GM12801 (cell line): ENCODE data around the gene MSI2.

Experiments
- CTCF ChIP-seq: IDR thresholded peaks from one replicate; pipeline ENCODE4 v1.5.1; 2011; ENCODE audit warnings: control low read depth; ENCODE audit not compliant: insufficient read length; ENCODE audit errors: extremely low read depth

The MSI2 gene

GRCh38 chr17:57257895-57258851 is 1.9 kb downstream of the MSI2 start:
- TF ChIP-seq CTCF, result no peak

- TF ChIP-seq CTCF, result no peak
Measured at GRCh38 chr17:57259306-57259705, 3.0 kb downstream of the MSI2 start.

- TF ChIP-seq CTCF, result no peak
Measured at GRCh38 chr17:57259817-57260216, 3.5 kb downstream of the MSI2 start.

- TF ChIP-seq CTCF, result no peak
Measured at GRCh38 chr17:57260325-57261083, 4.2 kb downstream of the MSI2 start.

- TF ChIP-seq CTCF, result no peak
Measured at GRCh38 chr17:57261084-57261461, 4.8 kb downstream of the MSI2 start.

GRCh38 chr17:57262557-57262956 is 6.2 kb downstream of the MSI2 start:
- TF ChIP-seq CTCF, result no peak

GRCh38 chr17:57264250-57264649 is 7.9 kb downstream of the MSI2 start:
- TF ChIP-seq CTCF, result no peak
